ENCODE results near the gene PEX14. TPM values are rescaled to one million over a fixed set of nuclear protein-coding genes. Genes with fewer than 3 reads are reported as not detected.

PEX14 gene
- total and polyA plus RNA-seq, 2 experiments from 2014 or later = 17.6 to 19.6 TPM

- TF ChIP-seq, protein P1, sequence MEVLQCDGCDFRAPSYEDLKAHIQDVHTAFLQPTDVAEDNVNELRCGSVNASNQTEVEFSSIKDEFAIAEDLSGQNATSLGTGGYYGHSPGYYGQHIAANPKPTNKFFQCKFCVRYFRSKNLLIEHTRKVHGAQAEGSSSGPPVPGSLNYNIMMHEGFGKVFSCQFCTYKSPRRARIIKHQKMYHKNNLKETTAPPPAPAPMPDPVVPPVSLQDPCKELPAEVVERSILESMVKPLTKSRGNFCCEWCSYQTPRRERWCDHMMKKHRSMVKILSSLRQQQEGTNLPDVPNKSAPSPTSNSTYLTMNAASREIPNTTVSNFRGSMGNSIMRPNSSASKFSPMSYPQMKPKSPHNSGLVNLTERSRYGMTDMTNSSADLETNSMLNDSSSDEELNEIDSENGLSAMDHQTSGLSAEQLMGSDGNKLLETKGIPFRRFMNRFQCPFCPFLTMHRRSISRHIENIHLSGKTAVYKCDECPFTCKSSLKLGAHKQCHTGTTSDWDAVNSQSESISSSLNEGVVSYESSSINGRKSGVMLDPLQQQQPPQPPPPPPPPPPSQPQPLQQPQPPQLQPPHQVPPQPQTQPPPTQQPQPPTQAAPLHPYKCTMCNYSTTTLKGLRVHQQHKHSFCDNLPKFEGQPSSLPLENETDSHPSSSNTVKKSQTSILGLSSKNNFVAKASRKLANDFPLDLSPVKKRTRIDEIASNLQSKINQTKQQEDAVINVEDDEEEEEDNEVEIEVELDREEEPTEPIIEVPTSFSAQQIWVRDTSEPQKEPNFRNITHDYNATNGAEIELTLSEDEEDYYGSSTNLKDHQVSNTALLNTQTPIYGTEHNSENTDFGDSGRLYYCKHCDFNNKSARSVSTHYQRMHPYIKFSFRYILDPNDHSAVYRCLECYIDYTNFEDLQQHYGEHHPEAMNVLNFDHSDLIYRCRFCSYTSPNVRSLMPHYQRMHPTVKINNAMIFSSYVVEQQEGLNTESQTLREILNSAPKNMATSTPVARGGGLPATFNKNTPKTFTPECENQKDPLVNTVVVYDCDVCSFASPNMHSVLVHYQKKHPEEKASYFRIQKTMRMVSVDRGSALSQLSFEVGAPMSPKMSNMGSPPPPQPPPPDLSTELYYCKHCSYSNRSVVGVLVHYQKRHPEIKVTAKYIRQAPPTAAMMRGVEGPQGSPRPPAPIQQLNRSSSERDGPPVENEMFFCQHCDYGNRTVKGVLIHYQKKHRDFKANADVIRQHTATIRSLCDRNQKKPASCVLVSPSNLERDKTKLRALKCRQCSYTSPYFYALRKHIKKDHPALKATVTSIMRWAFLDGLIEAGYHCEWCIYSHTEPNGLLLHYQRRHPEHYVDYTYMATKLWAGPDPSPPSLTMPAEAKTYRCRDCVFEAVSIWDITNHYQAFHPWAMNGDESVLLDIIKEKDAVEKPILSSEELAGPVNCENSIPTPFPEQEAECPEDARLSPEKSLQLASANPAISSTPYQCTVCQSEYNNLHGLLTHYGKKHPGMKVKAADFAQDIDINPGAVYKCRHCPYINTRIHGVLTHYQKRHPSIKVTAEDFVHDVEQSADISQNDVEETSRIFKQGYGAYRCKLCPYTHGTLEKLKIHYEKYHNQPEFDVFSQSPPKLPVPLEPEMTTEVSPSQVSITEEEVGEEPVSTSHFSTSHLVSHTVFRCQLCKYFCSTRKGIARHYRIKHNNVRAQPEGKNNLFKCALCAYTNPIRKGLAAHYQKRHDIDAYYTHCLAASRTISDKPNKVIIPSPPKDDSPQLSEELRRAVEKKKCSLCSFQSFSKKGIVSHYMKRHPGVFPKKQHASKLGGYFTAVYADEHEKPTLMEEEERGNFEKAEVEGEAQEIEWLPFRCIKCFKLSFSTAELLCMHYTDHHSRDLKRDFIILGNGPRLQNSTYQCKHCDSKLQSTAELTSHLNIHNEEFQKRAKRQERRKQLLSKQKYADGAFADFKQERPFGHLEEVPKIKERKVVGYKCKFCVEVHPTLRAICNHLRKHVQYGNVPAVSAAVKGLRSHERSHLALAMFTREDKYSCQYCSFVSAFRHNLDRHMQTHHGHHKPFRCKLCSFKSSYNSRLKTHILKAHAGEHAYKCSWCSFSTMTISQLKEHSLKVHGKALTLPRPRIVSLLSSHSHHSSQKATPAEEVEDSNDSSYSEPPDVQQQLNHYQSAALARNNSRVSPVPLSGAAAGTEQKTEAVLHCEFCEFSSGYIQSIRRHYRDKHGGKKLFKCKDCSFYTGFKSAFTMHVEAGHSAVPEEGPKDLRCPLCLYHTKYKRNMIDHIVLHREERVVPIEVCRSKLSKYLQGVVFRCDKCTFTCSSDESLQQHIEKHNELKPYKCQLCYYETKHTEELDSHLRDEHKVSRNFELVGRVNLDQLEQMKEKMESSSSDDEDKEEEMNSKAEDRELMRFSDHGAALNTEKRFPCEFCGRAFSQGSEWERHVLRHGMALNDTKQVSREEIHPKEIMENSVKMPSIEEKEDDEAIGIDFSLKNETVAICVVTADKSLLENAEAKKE (CRISPR knock-in tag; IDR thresholded peaks at IDR 0.05) = no peak
- TF ChIP-seq POLR2AphosphoS5 (IDR thresholded peaks at IDR 0.05; ENCODE audit: low read depth) (no peak), STAT1 (IDR thresholded peaks at IDR 0.05; ENCODE audit: unreplicated experiment) (no peak), EZH2 (IDR thresholded peaks at IDR 0.05; ENCODE audit: low read depth, unreplicated experiment) (no peak), NANOG (IDR thresholded peaks at IDR 0.05; ENCODE audit: borderline replicate concordance) (no peak), CTCF (conservative IDR thresholded peaks at IDR 0.05; ENCODE audit: low read depth in 2 of 2) (no peak), ZNF114 (CRISPR knock-in tag; IDR thresholded peaks at IDR 0.05) (no peak), ETS1 (IDR thresholded peaks at IDR 0.05) (no peak), EZH2phosphoT487 (IDR thresholded peaks at IDR 0.05; ENCODE audit: unreplicated experiment) (no peak)
Observed at GRCh38 chr1:10498231-10498630, 23.5 kb downstream of the PEX14 start (continued).

Data from GM23338 (cell line).